Stimulated activated CD8-positive, alpha-beta memory T cell treated with anti-CD3 and anti-CD28 coated beads, Interleukin-15, amount 100 ng/mL, for 24 hours (primary cell): ENCODE data around the gene LAMA1.

Experiments used
- DNase-seq: peaks from one replicate; pipeline ENCODE4 v3.0.0-alpha.2; 2020; ENCODE audit warnings: low read depth

The LAMA1 gene

DNA sequence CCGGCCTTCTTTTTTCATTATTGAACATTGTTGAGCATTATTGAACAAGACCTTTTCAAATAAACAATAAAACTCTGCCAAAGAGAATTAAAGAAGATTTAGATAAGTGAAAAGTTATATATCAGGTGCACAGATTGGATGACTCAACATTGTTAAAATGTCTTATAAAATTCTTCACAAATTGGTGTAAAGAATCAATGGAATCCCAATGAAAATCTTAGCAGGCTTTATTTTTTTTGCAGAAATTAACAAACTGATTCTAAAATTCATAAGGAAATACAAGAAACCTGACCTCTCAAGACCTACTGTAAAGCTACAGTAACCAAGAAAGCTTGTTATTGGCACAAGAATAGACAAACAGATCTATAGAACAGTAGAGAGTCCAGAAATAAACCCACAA, 70.3 kb downstream of the LAMA1 start:
- DNase-seq, result no peak

DNA sequence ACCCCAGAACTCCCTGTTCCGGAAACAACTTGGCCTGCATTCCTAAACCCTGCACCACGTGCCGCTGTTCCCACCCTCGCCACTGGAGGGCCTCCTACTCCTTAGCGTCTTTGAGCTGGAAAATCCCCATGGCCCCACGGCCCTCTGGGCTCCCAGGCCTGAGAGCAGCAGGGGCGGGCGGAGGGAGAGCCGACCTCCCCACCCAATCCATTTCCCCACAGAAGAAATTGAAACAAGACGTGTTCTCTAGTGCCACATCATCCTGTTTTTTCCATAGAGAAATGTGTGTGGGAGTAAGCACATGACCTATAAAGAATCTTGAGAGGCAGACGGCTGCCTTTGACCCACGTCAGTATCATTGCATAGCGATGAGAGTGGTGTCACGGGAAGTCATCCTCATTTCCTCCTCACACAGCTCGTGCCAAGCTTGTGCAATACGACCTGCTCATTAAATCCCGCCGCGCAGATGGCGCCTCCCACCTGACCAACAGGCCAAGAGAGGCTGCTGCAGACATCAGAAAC, 79.2 kb downstream of the LAMA1 start:
- DNase-seq, result no peak

DNA sequence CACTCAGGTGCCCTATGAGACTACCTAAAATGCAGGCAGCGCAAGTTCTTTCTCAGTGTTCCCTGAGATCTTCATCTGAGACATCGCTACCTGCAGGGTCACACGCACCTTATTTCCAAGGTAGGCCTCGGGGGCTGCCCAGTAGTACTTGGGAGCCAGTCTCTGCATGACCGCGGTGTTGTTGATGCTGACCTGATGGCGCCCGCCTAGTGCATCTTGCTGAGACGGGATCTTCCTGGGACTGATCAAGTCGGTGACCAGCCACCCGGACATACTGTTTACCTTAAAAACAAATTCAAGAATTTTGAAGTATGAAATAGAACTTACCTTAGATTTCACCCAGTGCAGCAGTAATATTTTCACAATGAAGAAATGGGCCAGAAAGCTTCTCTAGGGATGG, 80.1 kb downstream of the LAMA1 start:
- no peak for DNase-seq

DNA sequence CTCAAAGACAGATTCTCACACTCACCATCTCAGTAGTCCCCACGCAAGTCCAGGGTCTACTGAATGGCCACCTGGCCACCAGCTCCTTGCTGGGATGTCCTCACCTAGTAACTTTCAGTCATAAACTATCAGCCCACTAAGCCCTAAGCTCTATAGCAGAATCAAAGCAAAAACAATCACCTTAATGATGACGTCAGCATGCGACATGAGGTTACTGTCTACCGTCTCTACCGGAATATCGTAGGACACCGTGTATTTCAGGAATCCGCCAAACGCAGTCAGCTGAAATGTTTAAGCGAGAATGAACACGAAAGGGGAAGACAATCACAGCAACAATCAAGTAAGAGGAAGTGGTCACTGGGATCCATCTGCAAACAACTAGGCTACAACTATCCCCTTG, 81.8 kb downstream of the LAMA1 start:
- DNase-seq, result no peak

GRCh38 chr18:7034924-7035323, 82.7 kb downstream of the LAMA1 start:
- DNase-seq, result no peak

GRCh38 chr18:7032537-7032936, 85.1 kb downstream of the LAMA1 start:
- DNase-seq, result no peak

DNA sequence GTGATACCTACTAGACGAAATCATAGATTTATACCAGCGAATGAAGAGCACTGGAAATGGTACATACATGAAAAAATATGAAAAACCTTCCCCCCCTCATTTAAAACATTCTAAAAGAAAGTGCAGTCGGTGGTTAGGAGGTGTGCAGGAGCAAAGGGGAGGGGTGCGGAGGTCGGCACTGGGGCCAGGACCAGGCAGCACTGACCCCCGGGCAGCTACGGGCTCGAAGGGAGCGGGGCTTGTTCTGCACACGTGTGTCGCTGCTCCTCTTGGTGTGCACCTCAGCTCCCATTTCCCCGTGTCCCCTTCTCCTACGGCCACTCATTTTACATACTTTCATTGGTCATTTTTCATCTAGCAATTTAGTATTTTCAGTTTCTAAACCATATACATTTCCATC, 89.0 kb downstream of the LAMA1 start:
- no peak for DNase-seq

DNA sequence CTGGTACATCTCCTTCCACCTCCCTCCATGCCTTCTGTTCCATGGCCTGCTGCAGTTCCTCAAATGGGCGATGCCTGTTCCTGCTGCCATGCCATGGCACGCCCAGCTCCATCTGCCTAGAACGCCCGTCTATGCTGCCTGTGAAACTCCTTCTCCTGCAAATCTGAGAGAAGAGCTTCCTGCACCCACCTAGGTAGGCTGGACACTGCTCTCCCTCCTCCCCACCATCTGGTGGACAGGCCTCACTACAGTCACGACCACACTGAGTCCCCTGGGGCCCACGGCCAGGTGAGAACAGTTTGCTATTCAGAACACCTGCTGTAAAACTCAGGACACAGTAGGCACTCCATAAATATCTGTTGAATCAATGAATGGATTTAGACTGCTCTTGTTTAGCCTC, 92.4 kb downstream of the LAMA1 start:
- DNase-seq, result no peak

DNA sequence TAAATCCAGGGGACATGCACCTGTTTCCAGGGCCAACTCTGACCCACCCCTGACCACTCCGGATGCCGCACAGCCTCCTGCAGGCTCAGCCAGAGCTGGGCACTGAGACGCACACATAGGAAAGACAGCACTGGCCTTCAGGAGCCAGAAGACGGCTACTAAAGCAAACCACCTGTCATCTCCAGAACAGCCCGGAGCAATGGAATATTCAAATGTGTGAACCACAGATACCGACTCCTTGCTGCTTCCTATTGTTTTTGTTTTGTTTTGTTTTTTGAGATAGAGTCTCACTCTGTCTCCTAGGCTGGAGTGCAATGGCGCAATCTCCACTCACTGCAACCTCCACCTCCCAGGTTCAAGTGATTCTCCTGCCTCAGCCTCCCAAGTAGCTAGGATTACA, 94.0 kb downstream of the LAMA1 start:
- DNase-seq, result no peak

GRCh38 chr18:7023063-7023580, 94.5 kb downstream of the LAMA1 start:
- DNase-seq, result no peak

DNA sequence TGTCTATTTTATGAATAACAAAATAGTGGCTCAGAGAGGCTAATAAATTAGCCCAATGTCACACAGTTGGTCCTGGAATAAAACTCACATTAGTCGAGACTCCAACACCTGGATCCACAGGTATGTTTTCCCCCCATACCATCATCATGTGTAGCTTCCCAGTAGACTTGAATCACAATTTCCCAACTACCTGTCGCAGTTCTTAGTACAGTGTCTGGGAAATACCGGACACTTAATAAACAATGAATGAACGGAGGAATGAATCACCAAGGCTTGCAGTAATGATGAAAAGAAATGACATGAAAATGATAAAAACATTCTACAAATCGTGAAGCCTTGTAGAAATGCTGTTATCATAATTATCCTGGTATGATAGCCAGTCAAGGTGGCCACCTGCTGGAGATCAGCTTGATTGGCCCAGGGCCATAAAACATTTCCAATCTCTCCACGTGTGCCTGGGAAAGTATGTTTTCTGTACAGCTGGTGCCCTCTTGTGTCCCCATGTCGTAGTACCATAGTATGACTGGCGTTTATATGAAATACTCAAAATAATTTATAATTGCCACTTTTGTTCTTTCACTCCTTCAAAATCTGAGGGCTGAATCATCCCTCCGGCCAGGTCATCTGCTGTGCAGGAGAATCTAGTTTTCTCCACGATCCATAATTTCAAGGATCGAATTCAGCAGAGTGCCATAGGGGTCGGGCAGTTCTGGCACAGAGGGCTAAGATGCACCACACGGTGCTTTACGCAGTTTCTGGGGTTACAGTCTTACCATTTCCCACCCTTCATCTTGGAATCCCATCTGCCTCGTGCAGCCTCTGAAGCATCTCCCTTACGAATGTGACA, 95.4 kb downstream of the LAMA1 start:
- DNase-seq, result no peak

- DNase-seq, result no peak
These were observed 96.4 kb downstream of the LAMA1 start for GRCh38 chr18:7020995-7021777.

DNA sequence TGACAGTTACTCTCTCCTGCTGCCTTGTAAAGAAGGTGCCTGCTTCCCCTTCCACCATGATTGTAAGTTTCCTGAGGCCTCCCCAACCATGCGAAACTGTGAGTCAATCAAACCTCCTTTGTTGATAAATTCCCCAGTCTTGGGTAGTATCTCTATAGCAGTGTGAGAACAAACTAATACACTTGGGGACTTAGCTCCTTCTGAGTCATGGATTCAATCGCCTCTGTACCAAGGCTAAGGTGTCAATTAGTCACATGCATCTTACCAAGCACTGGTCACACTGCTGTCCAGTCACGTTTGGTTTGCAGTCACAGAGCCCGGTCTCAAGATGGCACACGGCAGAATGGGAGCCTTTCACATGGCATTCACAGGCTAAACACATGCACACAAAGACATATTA, 100.6 kb downstream of the LAMA1 start:
- DNase-seq, result no peak

GRCh38 chr18:7011142-7011541, 106.5 kb downstream of the LAMA1 start:
- no peak for DNase-seq

GRCh38 chr18:7004009-7004408, 113.6 kb downstream of the LAMA1 start:
- DNase-seq, result no peak

GRCh38 chr18:7002107-7002506, 115.5 kb downstream of the LAMA1 start:
- no peak for DNase-seq

DNA sequence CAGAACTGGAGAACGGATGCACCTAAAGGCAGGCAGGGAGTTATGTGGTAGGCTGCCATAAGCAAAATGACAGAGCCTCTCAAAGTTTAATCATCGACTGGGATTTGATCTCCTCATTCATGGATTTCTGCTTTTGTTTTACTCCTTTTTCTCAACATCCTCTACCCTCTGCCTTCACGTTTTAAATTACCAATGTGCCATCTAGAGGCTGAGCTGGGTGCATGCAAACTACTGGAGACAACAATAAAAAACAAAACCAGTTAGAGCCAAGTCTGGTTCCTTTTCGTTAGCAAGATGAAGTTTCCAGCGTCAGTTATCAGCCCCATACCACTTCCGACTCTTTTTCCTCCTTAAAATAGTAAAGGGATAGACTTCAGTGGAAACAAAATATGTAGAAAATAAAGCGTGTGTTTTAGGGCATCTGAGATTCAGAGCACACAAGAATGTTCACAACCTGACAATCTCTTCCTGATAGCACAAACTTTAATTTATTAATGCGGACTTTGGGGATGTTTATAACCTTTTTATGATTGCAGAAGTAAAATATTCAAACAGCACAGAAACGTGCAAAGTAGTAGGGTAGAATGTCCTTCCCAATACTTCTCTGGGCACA, 117.0 kb downstream of the LAMA1 start:
- no peak for DNase-seq

DNA sequence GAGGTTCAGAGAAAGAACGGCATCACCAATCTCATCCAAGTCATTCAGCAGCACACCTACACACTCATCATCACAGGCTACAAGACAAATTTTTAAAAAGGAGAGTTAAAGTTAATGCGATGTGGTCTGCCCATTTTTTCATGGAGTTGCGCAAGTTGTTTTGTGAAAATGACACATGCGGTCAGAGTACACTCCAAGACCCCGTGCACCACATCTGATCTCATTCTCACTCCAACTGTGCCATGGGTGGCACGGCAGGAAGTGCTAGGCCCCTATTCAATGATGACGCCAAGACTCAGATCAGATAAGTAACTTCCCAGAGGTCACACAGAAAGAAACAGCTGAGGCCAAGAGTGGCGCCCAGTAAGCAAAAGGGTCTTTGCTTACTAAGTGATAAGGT, 119.8 kb downstream of the LAMA1 start:
- DNase-seq, result no peak

DNA sequence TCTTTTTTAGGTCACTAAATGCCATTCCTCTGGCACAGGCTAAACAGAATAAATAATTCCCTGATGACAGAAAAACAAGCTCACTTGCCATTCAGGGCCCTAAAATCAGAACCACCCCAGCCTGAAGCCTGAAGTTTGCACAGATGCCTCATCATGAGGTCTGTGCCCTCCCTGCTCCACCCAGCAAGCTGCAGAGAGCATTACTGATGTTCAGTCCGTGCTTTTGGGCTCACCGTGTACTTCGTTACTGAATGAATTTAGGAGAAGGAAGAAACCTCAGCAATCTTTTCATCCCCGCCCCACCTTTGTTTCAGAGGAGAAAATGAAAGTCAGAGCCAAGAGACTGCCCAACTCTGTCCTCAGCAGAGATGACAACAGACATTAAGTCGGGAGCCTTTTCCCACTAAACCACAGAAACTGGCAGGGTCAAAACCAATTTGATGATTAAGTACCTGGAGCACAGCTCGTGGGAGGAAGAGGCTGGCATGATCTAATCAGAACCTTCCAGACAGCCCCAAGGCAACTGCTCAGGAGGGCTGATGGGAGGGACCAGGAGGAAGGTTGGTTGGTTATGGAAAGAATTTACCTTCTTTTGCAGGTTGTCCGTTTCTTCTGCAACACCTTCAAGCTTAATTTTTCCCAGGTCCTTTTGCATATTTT, 122.7 kb downstream of the LAMA1 start:
- no peak for DNase-seq

DNA sequence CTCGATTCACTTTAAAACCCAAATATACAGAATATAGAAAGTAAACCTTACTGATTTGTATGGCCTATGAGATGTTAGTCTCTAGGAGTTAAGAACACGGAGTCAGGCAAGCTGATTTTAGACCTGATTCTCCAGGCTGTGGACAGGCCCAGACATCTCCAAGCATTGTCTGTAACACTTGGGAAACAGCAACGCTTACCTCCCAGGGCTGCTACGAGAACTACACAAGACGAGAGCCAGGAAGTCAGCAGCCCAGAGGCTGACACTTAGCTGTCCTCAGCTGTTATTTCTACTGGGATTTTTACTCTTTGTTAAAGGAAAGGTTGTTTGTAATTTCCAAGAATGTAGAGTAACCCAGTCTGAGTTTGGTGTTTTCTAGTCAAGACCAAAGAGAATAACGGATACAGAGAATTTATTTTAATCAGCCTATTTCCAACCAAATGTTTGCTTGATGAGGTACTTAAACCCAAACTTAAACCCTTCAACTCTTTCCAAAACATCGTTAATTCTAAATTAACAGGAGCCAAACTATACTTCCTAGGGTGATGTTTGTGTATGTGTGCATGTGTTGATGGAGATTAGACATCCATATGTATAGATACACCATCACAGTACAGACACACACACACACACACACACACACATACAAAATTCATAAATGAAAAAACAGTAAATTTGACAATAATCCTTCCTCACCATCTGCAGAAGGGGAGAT, 123.4 kb downstream of the LAMA1 start:
- DNase-seq, result no peak

DNA sequence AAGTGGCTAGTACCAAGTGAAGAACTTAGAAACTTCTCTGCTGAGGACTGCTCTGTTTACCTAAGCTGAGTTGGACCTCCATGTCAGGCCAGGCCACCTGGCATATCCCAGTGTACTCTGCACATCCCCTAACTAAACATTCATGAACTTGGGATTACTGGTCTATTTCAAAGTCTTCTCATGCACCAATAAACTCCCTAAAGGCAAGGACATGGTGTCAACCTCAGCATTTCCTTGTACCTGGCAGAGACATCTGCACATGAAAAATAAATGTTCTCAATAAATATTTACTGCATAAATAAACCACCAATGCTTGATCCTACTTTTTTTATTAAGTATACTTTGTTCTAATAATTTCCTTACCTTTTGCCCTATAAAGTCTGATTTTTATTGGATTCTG, 124.8 kb downstream of the LAMA1 start:
- DNase-seq, result no peak
